HG02981 (cell line): Measurements from ENCODE around the gene TREML1.

Experiments
- ATAC-seq: cut with Tn5 transposase; IDR thresholded peaks from one replicate; pipeline ENCODE4 v1.9.1; 2021; ENCODE audit warnings: mild to moderate bottlenecking, moderate library complexity; ENCODE audit not compliant: unreplicated experiment

TREML1 gene

GRCh38 chr6:41179163-41179562 is 25.0 kb upstream of the TREML1 start:
- no peak for ATAC-seq

GRCh38 chr6:41177695-41178094 is 23.5 kb upstream of the TREML1 start:
- ATAC-seq = no peak

DNA sequence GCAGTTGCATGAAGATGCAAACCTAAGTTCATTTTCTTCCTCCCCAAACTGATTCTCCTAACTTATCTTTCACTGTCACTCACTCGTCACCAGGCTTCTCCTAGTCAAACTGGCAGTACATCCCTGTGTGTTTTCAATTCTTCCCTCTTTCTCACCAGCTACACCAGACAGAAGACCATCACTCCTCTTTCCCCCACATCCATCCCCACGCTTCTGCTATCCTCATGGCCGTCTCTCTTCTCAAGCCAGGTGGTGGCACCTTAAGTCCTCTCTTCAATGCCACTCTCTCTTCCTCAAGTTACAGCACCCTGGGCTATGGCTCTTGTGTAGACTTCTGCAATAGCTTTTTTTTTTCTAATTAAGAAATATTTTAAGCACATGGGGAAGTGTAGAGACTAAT is 23.1 kb upstream of the TREML1 start:
- ATAC-seq = no peak

DNA sequence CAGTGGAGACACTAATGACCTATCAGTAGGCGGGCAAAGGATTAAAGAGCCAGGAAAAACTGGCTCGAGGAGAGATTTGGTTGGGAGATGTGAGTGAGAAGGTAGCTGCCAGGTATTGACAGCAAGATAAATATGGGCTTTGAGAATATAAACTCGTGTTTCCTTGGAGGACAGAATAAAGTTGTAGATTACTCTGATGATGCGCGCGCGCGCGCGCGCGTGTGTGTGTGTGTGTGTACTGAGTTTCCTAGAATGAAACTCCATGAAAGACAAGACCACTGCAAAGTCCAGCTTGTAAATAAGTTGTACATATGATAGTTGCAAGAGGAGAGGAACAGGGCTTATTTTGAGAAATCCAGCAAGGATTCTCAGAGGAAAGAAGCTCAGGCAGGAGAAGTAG is 22.0 kb upstream of the TREML1 start:
- ATAC-seq = no peak

DNA sequence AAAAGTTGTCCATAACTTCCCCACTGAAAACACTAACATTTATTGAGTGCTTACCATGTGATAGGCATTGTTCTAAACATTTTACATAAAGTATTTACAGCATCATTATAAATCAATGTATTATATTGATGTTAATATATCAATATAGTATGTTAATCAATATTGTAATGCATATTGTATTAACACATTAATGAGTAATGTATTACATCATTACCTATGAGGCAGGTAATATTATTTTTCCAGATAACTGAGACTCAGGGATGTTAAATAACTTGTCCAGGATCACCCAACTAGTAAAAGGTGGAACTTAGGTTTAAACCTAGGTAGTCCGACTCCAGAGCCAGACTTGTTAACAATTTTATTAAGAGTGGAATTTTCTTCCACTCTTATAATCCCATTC is 20.9 kb upstream of the TREML1 start:
- no peak for ATAC-seq

DNA sequence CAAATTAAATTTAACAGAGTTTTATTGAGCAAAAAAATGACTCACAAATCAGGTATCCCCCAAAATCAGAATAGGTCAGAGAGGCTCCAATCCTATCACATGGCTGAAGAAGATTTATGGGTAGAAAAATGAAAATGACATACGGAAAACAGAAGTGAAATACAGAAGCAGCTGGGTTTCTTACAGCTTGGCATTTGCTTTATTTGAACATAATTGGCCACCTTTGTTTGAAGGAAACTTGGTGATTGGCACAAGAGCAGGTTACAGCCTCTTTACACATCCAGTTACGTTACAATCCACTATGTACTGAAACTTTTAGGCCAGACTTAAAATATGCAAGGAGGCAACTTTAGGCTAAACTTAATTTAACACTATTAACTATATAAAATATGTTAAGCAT is 20.5 kb upstream of the TREML1 start:
- no peak for ATAC-seq

DNA sequence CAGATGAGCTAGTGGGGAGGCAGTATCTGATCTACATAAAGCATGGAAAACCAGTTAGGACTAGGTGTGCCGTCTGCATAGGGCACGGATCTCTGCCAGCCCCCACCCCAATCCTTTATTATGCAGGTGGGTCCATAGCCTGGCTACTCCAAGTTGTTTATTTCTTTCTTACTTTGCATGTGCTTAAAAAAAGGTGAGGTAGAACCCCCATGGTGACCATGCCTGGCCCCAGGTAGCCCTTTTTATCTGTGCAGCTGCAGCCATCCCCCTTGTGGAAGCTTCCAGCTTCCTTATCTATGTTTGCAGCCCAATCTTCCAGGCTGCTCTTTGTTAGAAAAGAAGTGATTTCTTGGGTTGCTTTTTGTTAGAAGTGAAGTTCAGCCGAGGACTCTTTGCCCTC is 17.8 kb upstream of the TREML1 start:
- no peak for ATAC-seq

DNA sequence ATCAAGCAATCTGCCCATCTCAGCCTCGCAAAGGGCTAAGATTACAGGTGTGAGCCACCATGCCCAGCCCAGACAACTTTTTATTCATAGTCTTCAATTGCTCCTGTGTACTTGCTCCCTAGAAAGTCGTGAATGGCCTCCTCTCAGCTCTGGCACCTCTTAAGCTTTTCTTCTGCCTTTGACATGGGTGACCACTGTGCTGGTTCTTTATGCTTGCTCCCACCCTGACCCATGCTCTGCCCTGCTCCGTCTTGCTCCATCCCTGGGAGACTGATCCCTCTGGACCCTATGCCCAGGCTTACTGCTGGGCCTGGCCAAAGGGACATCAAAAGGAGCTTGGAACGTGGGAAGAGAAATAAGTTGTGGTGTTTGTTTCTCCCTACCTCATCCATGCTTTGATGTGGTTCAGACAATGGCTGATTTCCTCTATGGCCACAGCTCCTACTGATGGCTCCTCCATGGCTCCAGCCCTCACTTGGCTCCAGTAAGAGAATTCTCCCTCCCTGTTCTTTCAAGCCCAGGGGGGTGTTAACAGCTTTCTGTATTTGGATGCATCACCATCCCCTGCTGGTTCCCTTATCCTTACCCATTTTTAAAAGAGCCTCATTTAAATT is 16.5 kb upstream of the TREML1 start:
- no peak for ATAC-seq

DNA sequence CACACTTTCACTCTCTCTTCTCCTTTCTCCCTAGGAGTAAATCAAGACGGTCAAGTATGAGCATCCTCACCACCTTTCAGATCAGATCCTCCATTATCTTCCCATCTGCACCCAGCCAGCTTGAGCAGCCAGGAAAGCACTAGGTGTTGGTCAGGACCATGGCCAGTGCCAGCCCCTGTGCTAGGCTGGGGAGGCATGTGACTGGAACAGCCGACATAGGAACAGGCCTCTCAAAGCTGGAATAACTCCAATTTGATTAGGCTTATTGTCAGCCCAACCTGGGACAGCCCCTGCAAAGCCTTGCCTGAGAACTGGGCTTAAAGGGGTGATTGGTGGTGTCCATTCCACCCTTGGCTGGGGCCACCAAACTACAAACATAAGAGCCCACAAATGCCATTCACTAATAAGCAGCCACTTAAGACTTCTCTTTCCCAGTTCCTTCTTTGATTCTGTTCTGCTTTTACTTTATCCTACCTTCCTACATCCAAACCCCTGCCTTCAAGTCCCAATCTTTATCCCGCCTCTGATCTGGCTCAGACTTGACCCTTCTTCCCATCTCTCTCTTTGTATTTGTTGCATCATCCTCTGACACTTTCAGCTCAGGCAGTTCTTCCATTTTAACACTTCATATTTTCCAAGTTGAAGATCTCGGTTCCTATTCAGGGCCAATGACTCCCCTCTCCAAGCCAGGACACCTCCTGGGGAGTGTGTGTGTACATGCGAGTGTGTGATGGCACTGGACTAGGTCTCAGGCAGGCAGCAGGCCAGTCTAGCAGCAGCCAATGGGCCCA is 13.2 kb upstream of the TREML1 start:
- no peak for ATAC-seq

DNA sequence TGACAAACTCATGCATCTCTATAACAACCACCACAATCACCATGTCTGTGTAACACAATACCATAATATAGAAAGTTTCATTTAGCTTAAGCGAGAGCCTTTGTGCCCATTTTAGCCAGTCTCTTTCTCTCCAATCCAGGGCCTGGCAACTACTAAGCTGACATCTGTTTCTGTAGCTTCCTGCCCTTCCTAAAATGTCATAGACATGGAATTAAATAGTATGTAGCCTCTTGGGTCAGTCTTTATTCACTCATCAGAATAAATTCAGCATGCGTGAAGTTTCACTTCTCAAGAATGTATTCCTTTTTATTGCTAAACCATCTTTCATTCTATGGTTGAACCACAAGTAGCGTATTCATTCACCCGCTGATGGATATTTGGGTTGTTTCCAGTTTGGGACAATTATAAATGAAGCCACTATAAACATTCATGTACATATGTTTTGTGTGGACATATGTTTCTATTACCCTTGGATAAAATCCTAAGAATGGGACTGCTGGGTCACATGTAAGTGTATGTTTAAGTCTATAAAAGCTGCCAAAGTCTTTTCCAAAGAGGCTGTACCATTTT is 10.5 kb upstream of the TREML1 start:
- ATAC-seq = no peak

- ATAC-seq = no peak
These were observed 9.2 kb upstream of the TREML1 start for GRCh38 chr6:41163419-41163717.

DNA sequence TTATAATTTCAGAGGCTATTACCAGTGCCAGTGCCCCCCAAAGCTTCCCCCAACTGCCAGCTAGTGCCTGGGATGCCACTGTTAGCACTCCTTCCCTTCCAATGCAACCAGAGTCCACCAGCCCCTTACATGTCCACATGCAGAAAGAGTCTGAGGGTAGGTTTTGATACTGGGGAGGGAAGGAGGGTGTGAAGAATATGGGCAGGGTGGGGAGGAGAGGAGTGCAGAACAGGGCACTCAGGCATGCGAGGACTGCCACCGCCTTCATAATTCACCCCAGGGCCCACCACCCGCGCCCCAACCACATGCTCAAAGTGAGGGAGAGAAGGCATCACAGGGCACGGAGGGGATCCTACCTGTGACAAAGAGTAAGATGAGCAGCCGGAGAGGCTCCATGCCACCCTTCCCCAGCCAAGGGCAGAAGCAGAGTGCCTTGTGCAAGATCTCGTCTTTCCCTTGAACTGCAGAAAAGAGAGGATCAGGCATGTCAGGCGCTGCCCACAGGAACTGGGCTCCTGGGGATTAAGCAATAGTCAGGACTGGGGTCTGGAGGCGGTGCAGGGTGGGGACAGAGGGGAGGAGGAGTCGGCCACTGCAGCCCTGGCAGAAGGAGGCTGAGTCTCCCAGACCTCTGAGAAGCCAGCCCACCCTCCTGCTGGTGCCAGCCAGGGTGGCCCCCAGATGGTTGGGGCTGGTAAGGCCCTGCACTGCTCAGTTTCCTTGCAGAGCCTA is 8.7 kb upstream of the TREML1 start, which contains the start of gene TREM2:
Gene TREM2 (minus strand): TSS at position 430 of the 732 bp plus-strand sequence. CDS start 34 bp downstream, at position 396.
- ATAC-seq = no peak

- no peak for ATAC-seq
These were observed 7.9 kb upstream of the TREML1 start for GRCh38 chr6:41161851-41162552.

- no peak for ATAC-seq
These were observed 7.2 kb upstream of the TREML1 start for GRCh38 chr6:41161380-41161779.

GRCh38 chr6:41160933-41161332 is 6.8 kb upstream of the TREML1 start:
- ATAC-seq = no peak

DNA sequence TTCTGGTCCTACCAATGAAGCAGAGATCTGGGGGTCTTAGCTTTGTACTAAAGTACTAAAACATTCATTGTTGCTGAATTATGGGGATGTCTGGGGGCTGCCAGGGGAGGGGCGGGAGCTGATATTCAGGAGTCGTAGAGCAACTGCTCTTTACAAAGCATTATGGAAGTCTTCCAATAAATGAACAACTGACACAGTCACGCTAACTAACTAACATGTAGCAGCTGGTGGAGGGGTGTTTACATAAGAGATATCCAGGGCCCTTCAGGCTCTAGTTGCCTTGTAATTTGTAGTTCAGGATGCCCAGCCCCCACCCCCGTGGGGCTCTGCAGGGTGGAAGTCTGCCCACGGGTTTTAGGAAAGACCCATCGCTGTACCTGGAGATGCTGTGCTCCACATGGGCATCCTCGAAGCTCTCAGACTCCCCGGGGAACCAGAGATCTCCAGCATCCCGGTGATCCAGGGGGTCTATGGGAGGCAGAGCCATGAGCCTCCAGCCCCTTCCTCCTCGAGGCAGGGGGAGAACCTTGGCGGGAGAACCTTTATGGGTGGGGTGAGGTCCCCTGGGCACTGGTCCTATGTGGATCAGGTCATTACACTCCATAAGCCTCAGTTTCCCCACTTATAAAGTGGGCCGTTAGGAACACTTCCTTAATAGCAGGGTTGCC is 5.4 kb upstream of the TREML1 start:
- no peak for ATAC-seq

DNA sequence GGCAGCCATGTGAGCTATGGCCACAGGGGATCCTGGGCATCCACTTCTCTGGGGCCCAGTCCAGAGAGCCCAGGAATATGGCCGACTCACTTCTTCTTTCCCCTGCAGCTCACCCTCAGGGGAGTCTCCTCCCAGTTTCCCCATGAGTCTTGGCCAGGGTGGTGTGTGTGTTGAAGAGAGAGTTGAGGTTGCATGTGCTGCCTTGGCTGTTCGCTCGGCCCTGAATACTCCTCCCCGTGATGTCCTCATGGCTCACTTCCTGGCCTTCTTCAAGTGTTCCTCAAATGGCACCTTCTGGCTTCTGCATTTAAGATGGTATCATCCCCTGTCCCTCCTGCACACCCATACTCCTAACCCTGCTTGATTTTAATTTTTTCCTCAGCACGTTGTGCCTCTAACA is 3.2 kb upstream of the TREML1 start:
- no peak for ATAC-seq

DNA sequence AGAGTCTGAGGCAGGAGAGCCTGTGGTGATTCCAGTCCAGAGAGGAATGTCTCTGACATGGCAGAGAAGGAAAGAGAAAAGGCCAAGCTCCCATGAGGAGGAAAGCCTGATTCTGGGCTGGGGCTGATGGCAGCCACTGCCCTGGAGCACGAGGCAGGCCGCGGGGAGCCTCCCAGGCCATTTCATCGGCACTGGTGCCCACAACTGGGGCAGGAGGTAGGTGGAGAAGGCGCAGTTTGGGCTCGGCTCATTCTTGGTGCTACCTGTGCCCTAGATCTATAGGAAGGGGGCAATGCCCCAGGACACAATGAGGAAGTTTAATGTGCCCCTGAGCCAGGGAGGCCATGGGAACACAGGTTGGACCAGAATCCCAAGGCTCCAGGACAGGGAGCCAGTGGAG is 2.6 kb upstream of the TREML1 start:
- ATAC-seq = no peak

DNA sequence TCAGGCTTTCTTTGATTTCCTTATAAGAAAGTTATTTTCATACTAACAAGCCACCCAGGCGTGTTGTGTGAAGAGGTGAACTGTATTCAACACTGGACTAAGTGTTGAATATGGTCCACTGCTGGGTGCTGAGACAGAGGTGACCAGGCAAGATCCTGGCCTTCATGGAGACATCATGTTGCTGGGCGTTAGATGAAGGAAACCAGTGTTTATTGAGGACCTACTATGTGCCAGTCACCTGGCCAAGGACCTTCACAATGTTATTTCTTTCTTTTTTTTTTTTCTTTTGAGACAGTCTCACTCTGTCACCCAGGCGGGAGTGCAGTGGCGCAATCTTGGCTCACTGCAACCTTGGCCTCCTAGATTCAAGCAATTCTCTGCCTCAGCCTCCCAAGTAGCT is 1.9 kb upstream of the TREML1 start:
- ATAC-seq = no peak

DNA sequence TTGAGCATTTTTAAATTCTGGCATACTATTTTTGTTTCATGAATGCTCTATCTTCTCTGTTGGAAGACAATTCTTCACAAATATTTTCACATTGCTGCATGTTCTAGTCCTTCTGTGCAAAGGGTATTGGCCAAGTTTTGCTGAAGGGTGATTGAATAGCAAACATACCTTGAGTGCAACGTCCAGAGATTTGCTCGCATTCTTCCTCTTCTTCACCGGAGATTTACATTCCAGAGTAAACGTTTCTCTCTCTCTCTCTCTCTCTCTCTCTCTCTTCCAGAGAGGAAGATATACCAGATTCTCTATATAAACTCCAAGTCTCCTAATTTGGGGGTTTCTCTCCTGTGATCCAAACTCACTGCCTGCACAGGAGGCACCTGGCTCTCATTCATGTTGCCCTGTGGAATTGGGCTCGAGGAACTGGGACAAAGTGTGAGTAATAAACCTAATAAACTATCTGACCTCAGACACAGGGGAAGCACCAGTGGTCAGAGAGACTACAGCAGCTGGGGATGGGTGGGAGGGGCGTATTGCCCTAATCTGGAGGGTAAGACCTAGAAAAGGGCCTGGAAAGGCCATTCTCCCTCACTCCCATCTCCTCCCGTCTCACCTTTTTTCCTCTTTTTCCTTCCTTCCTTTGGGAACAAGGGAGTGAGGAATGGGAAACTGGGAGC is 1.1 kb upstream of the TREML1 start:
- no peak for ATAC-seq
